ENCODE measurements around the gene BCL6B. TPM values are rescaled to one million over a fixed set of nuclear protein-coding genes. Genes with fewer than 3 reads are reported as not detected.
A peak's percentile ranks its signal among the peaks of the same experiment; 100 is the strongest.

The BCL6B gene
- total RNA-seq, 1 donor from 2014 or later, result not detected

DNA sequence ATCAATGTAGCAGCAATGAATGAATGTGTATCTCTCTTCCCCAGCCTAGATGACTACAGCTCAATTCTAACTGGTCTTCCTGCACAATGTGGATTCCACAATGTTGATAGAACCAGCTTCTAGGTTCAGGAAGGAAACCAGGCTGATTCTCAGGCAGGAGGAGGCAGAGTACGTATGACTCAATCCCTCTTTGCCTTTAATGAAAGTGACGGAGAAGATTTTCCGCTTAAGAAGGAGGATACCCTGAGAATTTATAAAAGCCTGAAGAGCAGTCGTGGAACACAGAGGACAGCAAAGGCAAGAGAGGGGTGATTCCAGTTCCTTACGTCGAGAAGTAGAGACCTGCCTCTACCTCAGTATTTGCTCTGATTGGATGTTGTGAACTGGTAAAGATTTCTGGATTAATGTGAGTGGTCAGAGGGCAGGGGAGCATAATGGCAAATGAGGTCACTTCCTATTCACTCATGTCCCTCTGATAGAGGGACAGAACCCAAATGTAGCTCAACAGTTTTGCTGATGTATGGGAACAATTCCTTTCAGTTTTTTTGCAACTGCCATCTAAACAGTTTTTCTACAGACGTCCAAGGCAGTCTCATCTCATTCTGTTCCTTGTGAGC is 36.1 kb downstream of the BCL6B start:
- H3K9me3 ChIP-seq (ENCODE audit: insufficient read depth, low read depth, low read length), result no peaks in the 10 kb centered on the region
- H3K36me3 ChIP-seq (ENCODE audit: insufficient read depth, low read length), result no peaks in the 10 kb centered on the region
- TF ChIP-seq CTCF (IDR thresholded peaks at IDR 0.05; ENCODE audit: insufficient read depth, low read depth, low read length), result no peak
- TF ChIP-seq EZH2 (IDR thresholded peaks at IDR 0.05; ENCODE audit: insufficient read depth, low read length), result no peak
- H3K4me2 ChIP-seq (ENCODE audit: low read length), result peak overlapping the region; percentile 60
- peaks cover under 1% of the 10 kb centered on the region for H3K27me3 ChIP-seq (ENCODE audit: insufficient read depth, low read length)
- no peaks in the 10 kb centered on the region for H3K79me2 ChIP-seq (ENCODE audit: insufficient read depth, low read length)
- H3K4me1 ChIP-seq (ENCODE audit: insufficient read depth, low read length), result peaks cover 26% of the 10 kb centered on the region
- peak overlapping the region; percentile 42 for H3K27ac Mint-ChIP-seq (ENCODE audit: unreplicated experiment)
- no peaks in the 10 kb centered on the region for H3K36me3 Mint-ChIP-seq (ENCODE audit: low read depth, unreplicated experiment)
- H3K9ac ChIP-seq (ENCODE audit: low read length), result peak overlapping the region; percentile 23
- H3K27ac ChIP-seq (ENCODE audit: low read depth, low read length), result peak overlapping the region; percentile 41
- peaks cover 24% of the 10 kb centered on the region for H3K4me1 Mint-ChIP-seq (ENCODE audit: low read depth, unreplicated experiment)
- H3K4me3 ChIP-seq (ENCODE audit: insufficient read depth, low read depth, low read length), result no peak overlapping the region
- peak overlapping the region; percentile 58 for H2AFZ ChIP-seq (ENCODE audit: low read depth, low read length)
- H3K4me3 Mint-ChIP-seq (ENCODE audit: unreplicated experiment), result peak overlapping the region; percentile 3
- H4K20me1 ChIP-seq (ENCODE audit: insufficient read depth, low read length), result no peaks in the 10 kb centered on the region
- FAIRE-seq (peak; percentile 47), DNase-seq (ENCODE audit: low read depth) (peak; percentile 53)
- peaks cover 3% of the 10 kb centered on the region for H3K27me3 Mint-ChIP-seq (ENCODE audit: low read depth, unreplicated experiment)
- no peaks in the 10 kb centered on the region for H3K9me3 Mint-ChIP-seq (ENCODE audit: unreplicated experiment)

GRCh38 chr17:7060165-7060891 is 37.5 kb downstream of the BCL6B start:
- no peak overlapping the region for H2AFZ ChIP-seq (ENCODE audit: low read depth, low read length)
- H3K79me2 ChIP-seq (ENCODE audit: insufficient read depth, low read length), result no peaks in the 10 kb centered on the region
- H3K27ac Mint-ChIP-seq (ENCODE audit: unreplicated experiment), result peak overlapping the region; percentile 29
- H3K9ac ChIP-seq (ENCODE audit: low read length), result peak overlapping the region; percentile 10
- FAIRE-seq (peak; percentile 75), DNase-seq (ENCODE audit: low read depth) (peak; percentile 93)
- peaks cover 3% of the 10 kb centered on the region for H3K9me3 Mint-ChIP-seq (ENCODE audit: unreplicated experiment)
- peak overlapping the region; percentile 52 for H3K4me2 ChIP-seq (ENCODE audit: low read length)
- H3K4me1 Mint-ChIP-seq (ENCODE audit: low read depth, unreplicated experiment), result peaks cover 29% of the 10 kb centered on the region
- no peaks in the 10 kb centered on the region for H3K36me3 ChIP-seq (ENCODE audit: insufficient read depth, low read length)
- no peaks in the 10 kb centered on the region for H4K20me1 ChIP-seq (ENCODE audit: insufficient read depth, low read length)
- TF ChIP-seq EZH2 (IDR thresholded peaks at IDR 0.05; ENCODE audit: insufficient read depth, low read length), result no peak
- TF ChIP-seq CTCF (IDR thresholded peaks at IDR 0.05; ENCODE audit: insufficient read depth, low read depth, low read length), result no peak
- H3K9me3 ChIP-seq (ENCODE audit: insufficient read depth, low read depth, low read length), result no peaks in the 10 kb centered on the region
- peak overlapping the region; percentile 70 for H3K27ac ChIP-seq (ENCODE audit: low read depth, low read length)
- H3K36me3 Mint-ChIP-seq (ENCODE audit: low read depth, unreplicated experiment), result no peaks in the 10 kb centered on the region
- H3K27me3 ChIP-seq (ENCODE audit: insufficient read depth, low read length), result no peaks in the 10 kb centered on the region
- H3K27me3 Mint-ChIP-seq (ENCODE audit: low read depth, unreplicated experiment), result no peaks in the 10 kb centered on the region
- no peak overlapping the region for H3K4me3 Mint-ChIP-seq (ENCODE audit: unreplicated experiment)
- H3K4me3 ChIP-seq (ENCODE audit: insufficient read depth, low read depth, low read length), result no peak overlapping the region
- peaks cover 31% of the 10 kb centered on the region for H3K4me1 ChIP-seq (ENCODE audit: insufficient read depth, low read length)

Measured in astrocyte (in vitro differentiated cells and primary cell).